ENCODE results near the gene RASD2.

The RASD2 gene

DNA sequence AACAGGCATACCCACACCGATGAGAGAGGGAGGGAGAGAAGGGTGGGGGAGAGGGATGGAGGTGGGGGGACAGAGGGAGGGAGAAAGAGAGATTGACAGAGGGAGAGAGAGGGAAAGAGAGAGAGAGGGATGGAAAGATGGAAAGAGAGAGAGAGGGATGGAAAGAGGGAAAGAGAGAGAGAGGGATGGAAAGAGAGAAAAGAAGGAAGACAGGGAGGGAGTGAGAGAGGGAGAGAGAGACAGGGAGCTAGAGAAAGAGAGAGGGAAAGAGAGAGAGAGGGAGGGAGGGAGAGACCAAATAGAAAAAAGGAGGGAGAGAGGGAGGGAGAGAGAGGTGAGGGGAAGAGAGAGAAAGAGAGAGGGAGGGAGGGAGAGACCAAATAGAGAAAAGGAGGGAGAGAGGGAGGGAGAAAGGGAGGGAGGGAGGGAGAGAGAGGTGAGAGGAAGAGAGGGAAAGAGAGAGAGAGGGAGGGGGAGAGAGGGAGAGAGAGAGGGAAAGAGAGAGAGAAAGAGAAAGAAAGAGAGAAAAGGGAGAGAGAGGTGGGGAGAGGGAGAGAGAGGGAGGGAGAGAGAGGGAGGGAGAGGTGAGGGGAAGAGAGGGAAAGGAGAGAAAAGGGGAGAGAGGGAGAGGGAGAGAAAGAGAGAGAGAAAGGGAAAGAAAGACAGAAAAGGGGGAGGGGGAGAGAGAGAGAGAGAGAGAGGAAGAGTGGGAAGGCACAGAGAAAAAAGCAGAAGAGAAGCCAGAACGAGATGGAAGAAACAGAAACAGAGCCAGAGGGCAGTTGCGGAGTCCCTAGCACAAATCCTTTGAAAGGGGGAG is 52.6 kb downstream of the RASD2 start:
- H3K9me3 Mint-ChIP-seq, result no peaks in the 10 kb centered on the region
- no peak for DNase-seq
- no peak overlapping the region for H3K4me3 Mint-ChIP-seq
- H3K36me3 Mint-ChIP-seq (ENCODE audit: insufficient read depth), result peaks cover 4% of the 10 kb centered on the region
- peaks cover 4 to 73% of the 10 kb centered on the region in 2 donors for H3K27me3 Mint-ChIP-seq
- no peak overlapping the region for H3K27ac Mint-ChIP-seq
- no peaks in the 10 kb centered on the region for H3K4me1 Mint-ChIP-seq (ENCODE audit: low read depth in 2 of 2)
- no peak for ATAC-seq (replicated peaks)

- Mint-ChIP-seq H3K27ac (no peak overlapping the region), H3K4me1 (ENCODE audit: low read depth in 2 of 2) (no peaks in the 10 kb centered on the region), H3K27me3 (peaks cover 4 to 66% of the 10 kb centered on the region in 2 donors), H3K9me3 (no peaks in the 10 kb centered on the region), H3K4me3 (no peak overlapping the region), H3K36me3 (ENCODE audit: insufficient read depth) (peaks cover 4% of the 10 kb centered on the region)
- ATAC-seq (replicated peaks) (no peak), DNase-seq (no peak)
These were observed 53.4 kb downstream of the RASD2 start for GRCh38 chr22:35593891-35594470.

DNA sequence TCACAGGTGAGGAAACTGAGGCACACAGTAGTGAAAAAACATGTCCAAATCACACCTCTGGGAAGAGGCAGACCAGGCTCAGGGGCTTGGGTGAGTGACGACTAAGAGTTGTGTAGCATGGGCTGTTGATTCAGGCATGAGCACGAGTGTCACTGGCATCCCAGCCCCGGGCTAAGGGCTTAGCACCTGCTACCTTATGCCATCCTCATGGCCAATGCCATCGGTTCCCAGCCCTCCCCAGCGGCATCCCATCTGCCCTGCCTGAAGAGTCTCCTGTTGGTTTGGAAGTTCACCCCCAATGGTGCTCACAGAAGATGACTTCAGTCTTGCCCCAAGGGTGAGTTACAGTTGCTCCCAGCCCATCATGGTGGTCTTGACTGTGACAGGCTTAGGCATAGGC is 54.1 kb downstream of the RASD2 start:
- no peaks in the 10 kb centered on the region for H3K9me3 Mint-ChIP-seq
- H3K4me1 Mint-ChIP-seq (ENCODE audit: low read depth in 2 of 2), result no peaks in the 10 kb centered on the region
- no peak for ATAC-seq (replicated peaks)
- peaks cover 4% of the 10 kb centered on the region for H3K36me3 Mint-ChIP-seq (ENCODE audit: insufficient read depth)
- H3K4me3 Mint-ChIP-seq, result no peak overlapping the region
- DNase-seq, result no peak
- peaks cover 4 to 59% of the 10 kb centered on the region in 2 donors for H3K27me3 Mint-ChIP-seq
- H3K27ac Mint-ChIP-seq, result no peak overlapping the region

DNA sequence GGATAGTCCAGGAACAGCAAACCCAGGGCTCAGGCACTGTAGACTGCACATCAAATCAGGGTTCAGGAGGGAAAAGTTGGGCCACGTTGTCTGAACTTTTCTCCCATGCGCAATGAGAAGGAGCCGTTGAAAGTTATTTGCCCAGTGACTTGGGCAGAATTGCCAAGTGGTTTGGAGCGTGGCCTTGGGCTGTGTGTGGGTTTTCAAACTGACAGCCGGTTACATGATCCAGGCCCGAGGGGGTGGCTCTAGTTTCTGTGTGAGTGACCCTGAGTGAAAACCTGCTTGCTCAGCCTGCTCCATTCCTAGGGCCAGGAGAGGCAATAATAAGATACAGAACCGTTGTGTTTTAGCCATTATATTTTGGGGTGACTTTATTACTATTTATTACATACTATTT is 56.2 kb downstream of the RASD2 start:
- Mint-ChIP-seq H3K27me3 (peaks cover 4 to 42% of the 10 kb centered on the region in 2 donors), H3K9me3 (no peaks in the 10 kb centered on the region), H3K27ac (no peak overlapping the region), H3K4me3 (no peak overlapping the region), H3K4me1 (ENCODE audit: low read depth in 2 of 2) (no peaks in the 10 kb centered on the region), H3K36me3 (ENCODE audit: insufficient read depth) (peaks cover 4% of the 10 kb centered on the region)
- DNase-seq, result no peak
- no peak for ATAC-seq (replicated peaks)

DNA sequence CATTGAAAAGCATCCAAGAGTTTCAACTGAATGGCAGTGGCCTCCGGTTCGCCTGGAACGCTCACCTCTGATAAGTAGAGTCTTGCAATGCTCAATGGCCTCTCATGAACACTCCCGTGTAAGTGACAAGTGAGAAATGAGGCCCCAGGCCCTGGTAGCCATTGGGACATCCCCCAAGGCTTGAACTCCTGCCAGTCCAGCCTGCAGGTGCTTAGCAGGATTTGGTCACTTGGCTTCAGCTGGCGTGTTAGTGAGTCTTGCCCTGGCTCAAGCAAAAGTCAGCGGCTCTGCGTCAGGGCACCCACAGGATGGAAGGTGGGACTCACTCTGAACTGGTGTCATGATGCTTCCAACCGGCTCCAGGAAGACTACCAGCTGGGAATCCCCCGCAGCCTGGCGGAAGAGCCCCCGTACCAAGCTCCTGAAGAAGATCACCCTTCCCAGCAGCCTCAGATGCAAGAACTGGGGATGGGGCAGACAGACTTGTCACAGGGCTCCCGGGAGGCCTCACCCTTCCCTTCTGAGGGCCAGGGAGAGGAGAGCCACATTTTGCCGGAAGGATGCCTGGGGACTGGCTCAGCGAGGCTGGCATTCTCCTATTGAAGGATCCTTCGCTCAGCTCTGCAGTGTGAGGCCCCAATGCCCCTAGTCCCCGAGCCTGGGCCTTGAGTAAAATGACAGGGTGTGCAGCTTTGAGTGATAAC is 57.2 kb downstream of the RASD2 start:
- no peak for DNase-seq
- Mint-ChIP-seq H3K4me1 (ENCODE audit: low read depth in 2 of 2) (no peaks in the 10 kb centered on the region), H3K9me3 (no peaks in the 10 kb centered on the region), H3K4me3 (no peak overlapping the region), H3K27me3 (peaks cover 4 to 32% of the 10 kb centered on the region in 2 donors), H3K27ac (no peak overlapping the region), H3K36me3 (ENCODE audit: insufficient read depth) (peaks cover 4% of the 10 kb centered on the region)
- no peak for ATAC-seq (replicated peaks)

DNA sequence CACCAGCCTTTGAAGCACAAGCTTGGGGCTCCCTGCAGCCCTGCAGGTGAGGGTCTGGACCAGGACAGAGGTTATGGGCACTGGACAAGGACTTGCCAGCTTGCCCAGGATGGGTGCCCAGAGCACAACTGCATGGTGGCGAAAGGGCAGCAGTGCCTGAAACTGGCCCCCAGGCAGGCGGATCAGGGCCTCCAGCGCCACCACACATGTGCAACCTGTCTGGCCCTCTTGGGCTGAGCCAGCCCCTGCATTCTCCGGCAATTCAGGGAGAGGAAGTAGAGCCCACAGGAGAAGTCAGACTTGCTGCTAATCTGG is 57.7 kb downstream of the RASD2 start:
- no peaks in the 10 kb centered on the region for H3K4me1 Mint-ChIP-seq (ENCODE audit: low read depth in 2 of 2)
- no peaks in the 10 kb centered on the region for H3K9me3 Mint-ChIP-seq
- H3K4me3 Mint-ChIP-seq, result no peak overlapping the region

DNA sequence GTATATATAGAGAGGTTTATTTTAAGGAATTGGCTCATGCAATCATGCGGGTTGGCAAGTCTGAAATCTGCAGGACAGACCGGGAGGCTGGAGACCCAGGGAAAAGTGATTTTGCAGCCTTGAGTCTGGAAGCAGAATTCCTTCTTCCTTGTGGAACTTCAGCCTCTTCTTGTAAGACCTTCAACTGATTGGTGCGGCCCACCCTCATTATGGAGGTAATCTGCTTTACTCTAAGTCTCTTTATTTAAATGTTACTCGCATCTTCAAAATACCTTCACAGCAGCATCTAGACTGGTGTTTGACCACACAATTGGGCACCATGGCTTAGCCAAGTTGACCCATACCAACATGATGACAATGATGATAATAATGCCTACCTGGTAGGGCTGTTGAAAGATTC is 58.7 kb downstream of the RASD2 start:
- peaks cover 4 to 17% of the 10 kb centered on the region in 2 donors for H3K27me3 Mint-ChIP-seq
- ATAC-seq (replicated peaks), result no peak

More for the DNA sequence above, 57.7 kb downstream of the RASD2 start:
- Mint-ChIP-seq H3K36me3 (ENCODE audit: insufficient read depth) (peaks cover 4% of the 10 kb centered on the region), H3K27me3 (peaks cover 4 to 27% of the 10 kb centered on the region in 2 donors), H3K27ac (no peak overlapping the region)
- DNase-seq, result no peak
- ATAC-seq (replicated peaks), result no peak

GRCh38 chr22:35600476-35600875 is 59.8 kb downstream of the RASD2 start:
- ATAC-seq (replicated peaks) (no peak), DNase-seq (no peak)
- Mint-ChIP-seq H3K4me1 (ENCODE audit: low read depth in 2 of 2) (no peaks in the 10 kb centered on the region), H3K27ac (no peak overlapping the region), H3K36me3 (ENCODE audit: insufficient read depth) (no peaks in the 10 kb centered on the region), H3K4me3 (no peak overlapping the region), H3K9me3 (no peaks in the 10 kb centered on the region), H3K27me3 (peaks cover 4 to 7% of the 10 kb centered on the region in 2 donors)

More for the DNA sequence above, 58.7 kb downstream of the RASD2 start:
- Mint-ChIP-seq H3K4me3 (no peak overlapping the region), H3K9me3 (no peaks in the 10 kb centered on the region), H3K4me1 (ENCODE audit: low read depth in 2 of 2) (no peaks in the 10 kb centered on the region), H3K27ac (no peak overlapping the region), H3K36me3 (ENCODE audit: insufficient read depth) (no peaks in the 10 kb centered on the region)
- no peak for DNase-seq

GRCh38 chr22:35601013-35601580 is 60.5 kb downstream of the RASD2 start:
- Mint-ChIP-seq H3K4me3 (no peak overlapping the region), H3K4me1 (ENCODE audit: low read depth in 2 of 2) (no peaks in the 10 kb centered on the region), H3K27me3 (peaks cover 3 to 6% of the 10 kb centered on the region in 2 donors), H3K9me3 (no peaks in the 10 kb centered on the region), H3K36me3 (ENCODE audit: insufficient read depth) (no peaks in the 10 kb centered on the region), H3K27ac (no peak overlapping the region)
- ATAC-seq (replicated peaks) (no peak), DNase-seq (no peak)

DNA sequence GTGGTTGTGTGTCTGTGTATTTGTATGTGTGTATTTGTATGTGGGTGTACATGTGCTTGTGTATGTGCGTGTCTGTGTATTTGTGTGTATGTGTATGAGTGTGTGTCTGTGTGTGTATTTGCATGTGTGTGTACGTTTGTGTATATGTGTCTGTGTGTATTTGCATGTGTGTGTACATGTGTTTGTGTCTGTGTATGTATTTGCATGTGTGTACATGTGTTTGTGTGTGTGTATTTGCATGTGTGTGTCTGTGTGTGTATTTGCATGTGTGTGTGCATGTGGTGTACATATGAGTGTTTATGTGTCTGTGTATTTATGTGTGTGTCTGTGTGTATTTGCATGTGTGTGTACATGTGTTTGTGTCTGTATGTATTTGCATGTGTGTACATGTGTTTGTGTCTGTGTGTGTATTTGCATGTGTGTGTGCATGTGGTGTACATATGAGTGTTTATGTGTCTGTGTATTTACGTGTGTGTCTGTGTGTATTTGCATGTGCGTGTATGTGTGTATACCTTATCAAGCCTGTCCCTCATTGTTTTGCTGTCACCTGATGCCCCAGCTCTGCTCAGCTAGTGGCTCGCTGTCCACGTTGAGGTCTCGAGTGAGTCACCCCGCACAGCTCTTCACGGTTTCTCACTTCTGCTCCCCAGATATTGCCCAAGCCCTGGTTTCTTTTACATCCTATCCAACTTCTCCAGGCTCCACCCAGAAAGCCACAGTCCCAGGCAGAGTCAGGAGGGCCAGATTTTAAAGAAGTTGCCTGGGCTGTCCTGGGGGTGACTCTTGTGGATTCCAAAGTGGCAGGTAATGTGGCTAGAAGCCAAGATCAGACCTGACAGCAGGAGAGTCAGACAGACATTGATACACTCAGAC is 61.3 kb downstream of the RASD2 start:
- peak; percentile 35 for ATAC-seq (replicated peaks)
- no peak overlapping the region for H3K4me3 Mint-ChIP-seq

More for the DNA sequence above, 61.3 kb downstream of the RASD2 start:
- H3K36me3 Mint-ChIP-seq (ENCODE audit: insufficient read depth), result no peaks in the 10 kb centered on the region
- DNase-seq, result no peak
- no peak overlapping the region for H3K27ac Mint-ChIP-seq
- no peaks in the 10 kb centered on the region for H3K9me3 Mint-ChIP-seq
- H3K27me3 Mint-ChIP-seq, result peaks cover 10 to 13% of the 10 kb centered on the region in 2 donors
- H3K4me1 Mint-ChIP-seq (ENCODE audit: low read depth in 2 of 2), result no peaks in the 10 kb centered on the region
